SU-DHL-6 (cell line): ENCODE results near the gene SHISAL1.

Source experiments
- EZH2phosphoT487 ChIP-seq: fragments of 200-600 bp; sonication (generic), shearing (Covaris generic); conservative IDR thresholded peaks from 2 replicates; pipeline ENCODE4 v1.6.1; 2018; ENCODE audit warnings: mild to moderate bottlenecking, antibody characterized with exemption, low read length, moderate library complexity, mixed read lengths
- TF ChIP-seq, protein P1 (sequence below): fragments of 200-600 bp; sonication (generic); IDR thresholded peaks from one replicate; pipeline ENCODE4 v1.5.1; 2017; ENCODE audit warnings: antibody characterized with exemption, mild to moderate bottlenecking, low read length, moderate library complexity; ENCODE audit not compliant: insufficient read depth, poor library complexity, severe bottlenecking

DNA sequence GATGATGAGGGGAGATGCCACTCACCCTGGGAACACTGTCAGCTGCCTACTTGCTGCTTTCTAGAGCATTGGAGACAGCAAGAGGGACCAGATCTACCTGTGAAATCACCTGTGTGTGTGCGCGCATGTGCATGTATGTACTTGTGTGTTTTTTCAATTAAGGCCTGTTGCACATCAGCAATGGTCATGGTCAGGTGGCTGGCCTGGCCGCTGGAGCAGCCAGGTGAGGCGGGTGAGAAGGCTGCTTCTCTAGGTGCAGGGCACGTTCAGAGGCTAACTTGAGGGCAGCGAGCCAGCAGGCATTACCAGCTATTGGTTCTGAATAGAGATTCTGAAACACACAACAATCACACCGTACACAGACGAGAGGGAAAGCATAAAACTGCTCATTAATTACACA lies 66.9 kb downstream of the SHISAL1 start:
- TF ChIP-seq, protein P1, sequence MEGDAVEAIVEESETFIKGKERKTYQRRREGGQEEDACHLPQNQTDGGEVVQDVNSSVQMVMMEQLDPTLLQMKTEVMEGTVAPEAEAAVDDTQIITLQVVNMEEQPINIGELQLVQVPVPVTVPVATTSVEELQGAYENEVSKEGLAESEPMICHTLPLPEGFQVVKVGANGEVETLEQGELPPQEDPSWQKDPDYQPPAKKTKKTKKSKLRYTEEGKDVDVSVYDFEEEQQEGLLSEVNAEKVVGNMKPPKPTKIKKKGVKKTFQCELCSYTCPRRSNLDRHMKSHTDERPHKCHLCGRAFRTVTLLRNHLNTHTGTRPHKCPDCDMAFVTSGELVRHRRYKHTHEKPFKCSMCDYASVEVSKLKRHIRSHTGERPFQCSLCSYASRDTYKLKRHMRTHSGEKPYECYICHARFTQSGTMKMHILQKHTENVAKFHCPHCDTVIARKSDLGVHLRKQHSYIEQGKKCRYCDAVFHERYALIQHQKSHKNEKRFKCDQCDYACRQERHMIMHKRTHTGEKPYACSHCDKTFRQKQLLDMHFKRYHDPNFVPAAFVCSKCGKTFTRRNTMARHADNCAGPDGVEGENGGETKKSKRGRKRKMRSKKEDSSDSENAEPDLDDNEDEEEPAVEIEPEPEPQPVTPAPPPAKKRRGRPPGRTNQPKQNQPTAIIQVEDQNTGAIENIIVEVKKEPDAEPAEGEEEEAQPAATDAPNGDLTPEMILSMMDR, result no peak
- TF ChIP-seq EZH2phosphoT487, result no peak
